H1 (cell line): ENCODE results near the gene MTMR10. TPM values are rescaled to one million over a fixed set of nuclear protein-coding genes. Genes with fewer than 3 reads are reported as not detected.

Source experiments
- CTCF ChIA-PET: fragments of 300-600 bp; sonication (Branson Sonifier 250); formaldehyde crosslinking; loops from one replicate; lab custom pipeline; 2021; ENCODE audit not compliant: partially characterized antibody; lab: Charles Lee
- POLR2A ChIA-PET: fragments of 300-600 bp; sonication (Branson Sonifier 250); formaldehyde crosslinking; loops from one replicate; lab custom pipeline; 2021; ENCODE audit warnings: inconsistent platforms; ENCODE audit not compliant: partially characterized antibody; lab: Charles Lee
- DNase-seq, 2 experiments: peaks; one replicate each; pipeline versions ENCODE4 v3.0.0 to v3.0.0-alpha.2; 2010 to 2022; ENCODE audit warnings: low spot score in 2 of 2, low read depth in 1 of 2, mixed read lengths in 1 of 2
- FAIRE-seq: peaks from 2 replicates; lab custom pipeline; 2011; peaks lifted over from hg19 to GRCh38; lab: Jason Lieb, UNC
- H2AFZ ChIP-seq: 2 replicates; pipeline ENCODE4 v1.8.1; 2012; ENCODE audit warnings: low read length, inconsistent platforms
- H2AK5ac ChIP-seq: 2 replicates; pipeline ENCODE4 v1.6.1; 2013; ENCODE audit warnings: low read depth, low read length
- H2BK120ac ChIP-seq: replicated peaks from 2 replicates; pipeline ENCODE3; 2013; ENCODE audit warnings: low read depth, low read length, inconsistent platforms
- H2BK12ac ChIP-seq: 2 replicates; pipeline ENCODE4 v1.6.1; 2013; ENCODE audit warnings: low read depth, low read length
- H2BK15ac ChIP-seq: 2 replicates; pipeline ENCODE4 v1.6.1; 2013; ENCODE audit warnings: low read length
- H2BK20ac ChIP-seq: 2 replicates; pipeline ENCODE4 v1.6.1; 2013; ENCODE audit warnings: low read length
- H2BK5ac ChIP-seq: 2 replicates; pipeline ENCODE4 v1.6.1; 2013; ENCODE audit warnings: low read depth, low read length
- H3K14ac ChIP-seq: 2 replicates; pipeline ENCODE4 v1.6.1; 2013; ENCODE audit warnings: inconsistent platforms; ENCODE audit not compliant: insufficient read length
- H3K18ac ChIP-seq: 2 replicates; pipeline ENCODE4 v1.6.1; 2013; ENCODE audit warnings: low read length; ENCODE audit errors: extremely low read depth
- H3K23ac ChIP-seq: 2 replicates; pipeline ENCODE4 v1.6.1; 2013; ENCODE audit warnings: inconsistent platforms; ENCODE audit not compliant: insufficient read length
- H3K23me2 ChIP-seq: 2 replicates; pipeline ENCODE4 v1.6.1; 2013; ENCODE audit warnings: low read depth, low read length
- H3K27ac ChIP-seq: 2 replicates; pipeline ENCODE4 v1.6.1; 2011; ENCODE audit warnings: low read depth, low read length, inconsistent platforms
- H3K27me3 ChIP-seq, 4 experiments: replicated peaks in 1 of 4; 1 replicate in 1 of 4; 2 replicates in 3 of 4; pipeline versions ENCODE4 v1.6.1 to v1.8.1; 2011 to 2013; ENCODE audit warnings: low read length in 3 of 4, mild to moderate bottlenecking in 3 of 4, inconsistent platforms in 2 of 4, mixed read lengths in 2 of 4, moderate library complexity in 1 of 4; ENCODE audit not compliant: control insufficient read depth in 3 of 4, insufficient read depth in 3 of 4; ENCODE audit errors: extremely low read depth in 1 of 4
- H3K36me3 ChIP-seq, 4 experiments: 2 replicates each; pipeline versions ENCODE4 v1.6.1 to v1.8.1; 2011 to 2013; ENCODE audit warnings: mild to moderate bottlenecking in 4 of 4, low read length in 3 of 4, moderate library complexity in 2 of 4, control low read depth in 1 of 4, inconsistent platforms in 1 of 4; ENCODE audit not compliant: insufficient read depth in 4 of 4, control insufficient read depth in 2 of 4
- H3K4ac ChIP-seq: replicated peaks from 2 replicates; pipeline ENCODE3; 2013; ENCODE audit warnings: low read length, low read depth, mixed read lengths, inconsistent platforms; ENCODE audit not compliant: insufficient read length
- H3K4me1 ChIP-seq, 4 experiments: replicated peaks in 1 of 4; 1 replicate in 1 of 4; 2 replicates in 3 of 4; pipeline versions ENCODE4 v1.6.1 to v1.8.1; 2011 to 2013; ENCODE audit warnings: low read length in 3 of 4, inconsistent platforms in 2 of 4, mixed read lengths in 1 of 4; ENCODE audit not compliant: insufficient read depth in 4 of 4, control insufficient read depth in 3 of 4
- H3K4me2 ChIP-seq, 2 experiments: 2 replicates each; pipeline versions ENCODE4 v1.6.1 to v1.8.1; 2011 to 2013; ENCODE audit warnings: low read depth in 2 of 2, low read length in 2 of 2, control low read depth in 1 of 2, inconsistent platforms in 1 of 2, mild to moderate bottlenecking in 1 of 2; ENCODE audit not compliant: insufficient read depth in 1 of 2
- H3K4me3 ChIP-seq, 4 experiments: fragments of 200-600, 300-600 bp in 1 of 4; sonication (generic), shearing (Covaris generic), sonication (Bioruptor Twin) in 1 of 4; 2 replicates each; pipeline versions ENCODE4 v1.5.1 to v1.8.1; 2011 to 2016; ENCODE audit warnings: low read length in 4 of 4, low read depth in 3 of 4, control low read depth in 2 of 4, inconsistent platforms in 2 of 4, mild to moderate bottlenecking in 2 of 4, mixed read lengths in 1 of 4, moderate library complexity in 1 of 4; ENCODE audit not compliant: insufficient read depth in 2 of 4; ENCODE audit errors: extremely low read depth in 1 of 4
- H3K56ac ChIP-seq: replicated peaks from 2 replicates; pipeline ENCODE3; 2013; ENCODE audit warnings: low read depth, mild to moderate bottlenecking, mixed read lengths, low read length, inconsistent platforms; ENCODE audit not compliant: insufficient read length
- H3K79me1 ChIP-seq: 2 replicates; pipeline ENCODE4 v1.6.1; 2013; ENCODE audit warnings: low read depth, low read length, control low read depth
- H3K79me2 ChIP-seq, 2 experiments: 2 replicates each; pipeline versions ENCODE4 v1.6.1 to v1.8.1; 2012 to 2013; ENCODE audit warnings: low read length in 2 of 2, mild to moderate bottlenecking in 2 of 2, inconsistent platforms in 1 of 2; ENCODE audit not compliant: insufficient read depth in 2 of 2, control insufficient read depth in 1 of 2
- H3K9ac ChIP-seq, 4 experiments: replicated peaks in 1 of 4; 1 replicate in 1 of 4; 2 replicates in 3 of 4; pipeline versions ENCODE4 v1.6.1 to v1.8.1; 2011 to 2013; ENCODE audit warnings: low read depth in 3 of 4, low read length in 3 of 4, control low read depth in 2 of 4, mild to moderate bottlenecking in 2 of 4, moderate library complexity in 2 of 4, inconsistent platforms in 1 of 4; ENCODE audit errors: extremely low read depth in 1 of 4
- H3K9me3 ChIP-seq, 2 experiments: 2 replicates each; pipeline versions ENCODE4 v1.6.1 to v1.8.1; 2012 to 2013; ENCODE audit warnings: mild to moderate bottlenecking in 2 of 2, moderate library complexity in 2 of 2, control low read depth in 1 of 2, inconsistent platforms in 1 of 2, low read depth in 1 of 2, low read length in 1 of 2, mixed read lengths in 1 of 2; ENCODE audit not compliant: insufficient read depth in 2 of 2
- H4K20me1 ChIP-seq, 2 experiments: replicated peaks in 1 of 2; 2 replicates each; pipeline versions ENCODE3 to v1.8.1; 2011 to 2013; ENCODE audit warnings: inconsistent platforms in 2 of 2, low read length in 2 of 2, mild to moderate bottlenecking in 1 of 2; ENCODE audit not compliant: insufficient read depth in 2 of 2, control insufficient read depth in 1 of 2
- H4K5ac ChIP-seq: 2 replicates; pipeline ENCODE4 v1.6.1; 2013; ENCODE audit warnings: low read length, low read depth, mixed read lengths, inconsistent platforms; ENCODE audit not compliant: insufficient read length
- H4K8ac ChIP-seq: 2 replicates; pipeline ENCODE4 v1.8.0; 2013; ENCODE audit warnings: mild to moderate bottlenecking, moderate library complexity, low read length, inconsistent platforms; ENCODE audit not compliant: insufficient read depth; ENCODE audit errors: extremely low read depth
- H4K91ac ChIP-seq: replicated peaks from 2 replicates; pipeline ENCODE3; 2013; ENCODE audit warnings: low read length, mixed read lengths, inconsistent platforms; ENCODE audit not compliant: insufficient read length
- BRCA1 ChIP-seq: IDR thresholded peaks from 2 replicates; pipeline ENCODE4 v1.6.1; 2012; ENCODE audit warnings: low read depth, low read length, improper control_type of control experiment
- GABPA ChIP-seq: IDR thresholded peaks from 2 replicates; pipeline ENCODE4 v1.6.1; 2011; ENCODE audit warnings: mild to moderate bottlenecking, low read length, moderate library complexity, borderline replicate concordance; ENCODE audit not compliant: insufficient read depth
- GTF2F1 ChIP-seq: IDR thresholded peaks from 2 replicates; pipeline ENCODE4 v1.6.1; 2012; ENCODE audit warnings: low read depth, low read length, improper control_type of control experiment, borderline replicate concordance
- KDM4A ChIP-seq: IDR thresholded peaks from one replicate; pipeline ENCODE4 v1.7.1; 2012; ENCODE audit warnings: low read depth, mild to moderate bottlenecking, moderate library complexity, low read length, inconsistent platforms; ENCODE audit not compliant: severe bottlenecking
- KDM5A ChIP-seq: fragments of 200-600 bp; IDR thresholded peaks from 2 replicates; pipeline ENCODE4 v1.7.1; 2012; ENCODE audit warnings: mild to moderate bottlenecking, low read length, inconsistent platforms, mixed read lengths
- POLR2AphosphoS5 ChIP-seq: IDR thresholded peaks from 2 replicates; pipeline ENCODE4 v1.6.1; 2011; ENCODE audit warnings: low read depth, low read length
- POU5F1 ChIP-seq: IDR thresholded peaks from 2 replicates; pipeline ENCODE4 v1.6.1; 2011; ENCODE audit warnings: low read depth, mild to moderate bottlenecking, low read length, moderate library complexity
- USF2 ChIP-seq: IDR thresholded peaks from 2 replicates; pipeline ENCODE4 v1.6.1; 2011; ENCODE audit warnings: low read length, improper control_type of control experiment
- YY1 ChIP-seq: IDR thresholded peaks from 2 replicates; pipeline ENCODE4 v1.6.1; 2011; ENCODE audit warnings: low read depth, mild to moderate bottlenecking, low read length
- ZNF274 ChIP-seq: IDR thresholded peaks from 2 replicates; pipeline ENCODE4 v1.7.0; 2012; ENCODE audit warnings: low read length, borderline replicate concordance; ENCODE audit errors: extremely low read depth
- WGBS, 2 experiments: shearing (Covaris generic) in 1 of 2; methylation state at CpG; one replicate each; pipeline versions ENCODE4 v1.1.6 to v1.1.7; 2013 to 2015; ENCODE audit warnings: low lambda C conversion rate in 2 of 2, mixed read lengths in 2 of 2, inconsistent platforms in 1 of 2, low coverage in 1 of 2, missing lambda C conversion rate in 1 of 2; ENCODE audit not compliant: insufficient replicate concordance in 2 of 2, insufficient coverage in 1 of 2, insufficient read length in 1 of 2; ENCODE audit errors: extremely low coverage in 1 of 2, missing lambda C conversion rate in 1 of 2; 5-methylcytosine and 5-hydroxymethylcytosine counted together
- polyA plus RNA-seq, 7 experiments: library from polyadenylated mRNA; depleted of rRNA in 3 of 7; stranded (reverse) in 5 of 7; unstranded in 2 of 7; fragments of >200 nt in 5 of 7; fragments of 200-250 nt in 2 of 7; gene quantifications; 1 replicate in 5 of 7; 2 replicates in 1 of 7; 4 replicates in 1 of 7; pipeline versions ENCODE4 v1.2.1 to v1.2.3, GENCODE V29; 2011 to 2013; ENCODE audit warnings: missing spikeins in 2 of 7, mixed read lengths in 2 of 7
- total RNA-seq: library from RNA; stranded (reverse); fragmentation: NEBNext Ultra II Directional; extraction: Animal tissue kit (Norgen Biotek cat#: 25700); gene quantifications from 2 replicates; pipeline ENCODE4 v1.2.1, GENCODE V29; 2021
- TF ChIP-seq, protein P1 (sequence below): IDR thresholded peaks from 2 replicates; pipeline ENCODE4 v1.6.1; 2012; ENCODE audit warnings: low read length, inconsistent platforms

MTMR10 gene
- total and polyA plus RNA-seq, 2 of the 8 experiments (the other 6 are each of a cell fraction or from before 2014, with no cell fraction given) = 3.8 to 13.1 TPM

- H2BK120ac ChIP-seq = no peak overlapping the region
- no peak overlapping the region for H2AK5ac ChIP-seq
- no peak overlapping the region for H4K5ac ChIP-seq
- H3K4me1 ChIP-seq = peaks cover 0 to 4% (median 0%) of the 10 kb centered on the region in 4 experiments; a peak in 1 of 7 replicates
- H3K27ac ChIP-seq = no peak overlapping the region
- H3K4ac ChIP-seq = no peak overlapping the region
- no peak overlapping the region for H3K14ac ChIP-seq
- H2BK12ac ChIP-seq = no peak overlapping the region
- 92% methylated on average over 8 of the region's 8 CpGs; no CpG with 5 or more reads in 1 of the 2 experiments for WGBS, 2 experiments
- H2BK20ac ChIP-seq = no peak overlapping the region
- H3K36me3 ChIP-seq = no peaks in the 10 kb centered on the region
- ChIA-PET CTCF (interaction anchor here (0.8 to 1.3 kb wide), 3 partner anchors 12 to 105 kb away, joined by 3 to 5 read pairs (median 4); no protein-coding TSS in a partner anchor), POLR2A (no interaction called here)
- no peak overlapping the region for H2BK15ac ChIP-seq
- H3K4me2 ChIP-seq = no peak overlapping the region
- H3K9me3 ChIP-seq = no peaks in the 10 kb centered on the region
- H3K9ac ChIP-seq = no peak overlapping the region
- no peaks in the 10 kb centered on the region for H3K23me2 ChIP-seq
- H4K8ac ChIP-seq = no peak overlapping the region; the same call in 1 of the 2 replicates
- H3K18ac ChIP-seq = no peak overlapping the region
- H4K20me1 ChIP-seq = no peaks in the 10 kb centered on the region
- H3K56ac ChIP-seq = no peak overlapping the region
- TF ChIP-seq, protein P1, sequence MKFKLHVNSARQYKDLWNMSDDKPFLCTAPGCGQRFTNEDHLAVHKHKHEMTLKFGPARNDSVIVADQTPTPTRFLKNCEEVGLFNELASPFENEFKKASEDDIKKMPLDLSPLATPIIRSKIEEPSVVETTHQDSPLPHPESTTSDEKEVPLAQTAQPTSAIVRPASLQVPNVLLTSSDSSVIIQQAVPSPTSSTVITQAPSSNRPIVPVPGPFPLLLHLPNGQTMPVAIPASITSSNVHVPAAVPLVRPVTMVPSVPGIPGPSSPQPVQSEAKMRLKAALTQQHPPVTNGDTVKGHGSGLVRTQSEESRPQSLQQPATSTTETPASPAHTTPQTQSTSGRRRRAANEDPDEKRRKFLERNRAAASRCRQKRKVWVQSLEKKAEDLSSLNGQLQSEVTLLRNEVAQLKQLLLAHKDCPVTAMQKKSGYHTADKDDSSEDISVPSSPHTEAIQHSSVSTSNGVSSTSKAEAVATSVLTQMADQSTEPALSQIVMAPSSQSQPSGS = no peak
- TF ChIP-seq YY1 (no peak), KDM5A (no peak), POLR2AphosphoS5 (no peak), BRCA1 (no peak), USF2 (no peak), KDM4A (no peak), GTF2F1 (no peak), ZNF274 (no peak), GABPA (no peak), POU5F1 (no peak)
- H2AFZ ChIP-seq = no peak overlapping the region
- no peak overlapping the region for H4K91ac ChIP-seq
- no peaks in the 10 kb centered on the region for H3K79me2 ChIP-seq
- no peak overlapping the region for H3K4me3 ChIP-seq
- DNase-seq (no peak), FAIRE-seq (no peak)
- no peak overlapping the region for H3K23ac ChIP-seq
- no peaks in the 10 kb centered on the region for H3K27me3 ChIP-seq
- no peaks in the 10 kb centered on the region for H3K79me1 ChIP-seq
- no peak overlapping the region for H2BK5ac ChIP-seq
Measured at GRCh38 chr15:31040611-31041010, 49.2 kb upstream of the MTMR10 start.
